Brain pericyte (primary cell): Measurements from ENCODE around the gene ARHGAP11A.

Source experiments
- DNase-seq: peaks from one replicate; pipeline ENCODE4 v3.0.0-alpha.2; 2012; ENCODE audit warnings: low read depth, low spot score

Gene ARHGAP11A

GRCh38 chr15:32657198-32657883, 42.0 kb downstream of the ARHGAP11A start:
- DNase-seq = no peak

DNA sequence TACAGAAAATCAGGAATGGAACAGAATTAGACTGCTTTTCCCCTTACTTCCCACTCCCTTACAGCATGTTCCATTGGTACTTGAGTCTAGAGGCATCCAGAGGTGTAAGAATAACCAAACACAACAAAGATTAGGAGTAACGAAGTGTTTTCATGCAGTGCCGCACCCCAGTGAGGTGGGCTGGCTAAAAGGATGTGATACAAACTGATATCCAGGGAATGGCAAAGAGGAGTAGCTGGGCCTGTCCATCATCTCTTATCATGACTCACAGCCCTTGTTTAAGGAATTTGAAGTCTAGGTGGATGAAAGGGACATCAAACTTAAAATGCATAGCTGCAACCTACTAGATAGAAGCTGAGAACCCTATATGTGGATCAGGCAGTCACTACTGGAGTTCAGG, 42.6 kb downstream of the ARHGAP11A start:
- DNase-seq = no peak

GRCh38 chr15:32659340-32660155, 44.2 kb downstream of the ARHGAP11A start:
- DNase-seq = peak; percentile 68

GRCh38 chr15:32663671-32664070, 48.4 kb downstream of the ARHGAP11A start:
- no peak for DNase-seq

DNA sequence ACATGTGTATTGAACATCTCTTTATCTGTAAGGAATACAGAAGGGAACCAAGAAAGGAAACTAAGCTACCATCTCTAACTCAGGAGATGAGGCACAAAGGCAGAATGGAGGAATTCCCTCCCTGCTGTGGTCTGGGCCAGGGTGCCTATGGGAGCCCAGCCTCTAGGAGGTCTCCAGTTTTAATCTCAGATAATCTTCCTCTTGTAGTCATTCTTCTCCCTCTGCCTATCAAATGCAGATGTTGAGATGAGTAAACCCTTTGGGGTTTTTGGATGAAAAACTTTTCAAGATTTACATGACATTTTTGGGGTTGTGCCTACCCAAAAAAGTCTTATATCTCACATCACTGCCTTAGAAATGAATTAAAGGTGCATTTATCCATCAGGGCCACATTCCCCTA, 49.5 kb downstream of the ARHGAP11A start:
- DNase-seq = no peak

- no peak for DNase-seq
Measured at GRCh38 chr15:32667321-32667720, 52.0 kb downstream of the ARHGAP11A start.

GRCh38 chr15:32668942-32669341, 53.6 kb downstream of the ARHGAP11A start:
- DNase-seq = no peak

- peak; percentile 80 for DNase-seq
Measured at GRCh38 chr15:32669896-32670611, 54.8 kb downstream of the ARHGAP11A start.

- no peak for DNase-seq
Measured at GRCh38 chr15:32670623-32671022, 55.3 kb downstream of the ARHGAP11A start.

DNA sequence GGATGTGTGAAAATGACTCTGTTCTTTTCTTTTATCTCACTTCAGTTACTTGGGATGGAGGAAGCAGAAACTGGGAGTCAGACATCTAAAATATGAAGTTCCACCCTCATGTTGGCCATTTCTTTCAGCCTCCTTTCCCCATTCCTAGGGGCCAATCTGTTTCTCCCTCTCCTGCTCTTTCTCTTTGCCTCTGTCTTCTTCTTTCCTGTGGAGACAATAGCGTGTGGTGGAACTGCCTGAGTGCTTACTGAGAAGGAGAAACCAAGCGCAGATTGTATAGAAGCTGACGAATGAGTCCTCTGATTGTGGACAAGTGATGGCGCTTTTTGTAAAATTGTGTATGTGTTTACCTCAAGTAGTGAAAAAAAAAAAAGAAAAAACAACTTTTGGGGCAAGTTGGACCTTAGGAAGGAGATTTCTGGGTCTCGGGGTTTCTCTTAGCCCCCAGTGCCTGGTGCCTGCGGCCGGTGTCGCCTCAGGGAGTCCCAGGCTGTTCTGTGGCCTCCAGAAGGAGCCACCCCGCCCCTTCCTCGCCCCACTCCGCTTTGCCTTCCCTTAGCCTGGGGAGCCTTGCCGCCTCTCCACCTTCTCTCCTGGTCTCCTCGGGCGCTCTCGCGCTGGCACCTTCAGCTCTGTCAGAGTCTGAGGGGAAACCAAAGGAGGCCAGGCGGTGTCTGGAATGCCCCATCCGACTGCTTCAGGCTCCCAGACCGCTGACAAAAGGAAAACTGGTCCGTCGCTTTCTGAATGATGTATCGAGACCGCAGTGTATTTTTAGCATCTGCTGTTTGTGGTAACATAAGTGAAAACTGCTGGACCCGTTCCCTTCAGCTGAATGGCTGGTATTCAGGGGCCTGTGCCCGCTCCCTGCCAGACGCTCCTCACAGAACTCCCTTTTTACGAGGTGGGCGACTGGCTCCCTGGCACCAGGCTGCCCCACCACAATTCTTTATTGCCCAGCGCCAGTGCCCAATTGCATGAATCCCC, 56.3 kb downstream of the ARHGAP11A start:
- no peak for DNase-seq

GRCh38 chr15:32674681-32675080, 59.4 kb downstream of the ARHGAP11A start:
- DNase-seq = no peak

DNA sequence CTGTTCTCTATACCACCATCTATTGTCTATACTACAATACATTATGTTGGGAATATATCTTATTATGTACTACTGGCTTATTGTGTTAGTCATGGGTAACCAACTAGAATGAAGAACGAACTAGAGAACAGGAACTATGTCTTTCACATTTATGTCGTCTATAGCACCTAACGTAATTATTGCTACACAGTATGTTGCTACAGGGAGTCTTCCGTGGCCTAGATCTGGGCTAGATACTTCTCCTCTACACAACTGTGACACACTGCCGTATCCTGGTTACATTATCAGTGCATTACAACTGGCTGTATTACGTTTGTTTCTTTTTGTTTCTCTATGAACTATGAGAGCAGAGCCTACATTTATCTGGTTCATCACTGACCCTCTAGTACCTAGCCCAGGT, 60.2 kb downstream of the ARHGAP11A start:
- DNase-seq = no peak

- DNase-seq = no peak
Measured at GRCh38 chr15:32676169-32676568, 60.9 kb downstream of the ARHGAP11A start.

GRCh38 chr15:32677238-32677750, 62.0 kb downstream of the ARHGAP11A start:
- DNase-seq = no peak

- no peak for DNase-seq
Measured at GRCh38 chr15:32679298-32679690, 64.0 kb downstream of the ARHGAP11A start.

GRCh38 chr15:32682569-32682968, 67.3 kb downstream of the ARHGAP11A start:
- DNase-seq = no peak

GRCh38 chr15:32682977-32683630, 67.8 kb downstream of the ARHGAP11A start:
- DNase-seq = no peak

GRCh38 chr15:32683906-32684584, 68.7 kb downstream of the ARHGAP11A start:
- no peak for DNase-seq

DNA sequence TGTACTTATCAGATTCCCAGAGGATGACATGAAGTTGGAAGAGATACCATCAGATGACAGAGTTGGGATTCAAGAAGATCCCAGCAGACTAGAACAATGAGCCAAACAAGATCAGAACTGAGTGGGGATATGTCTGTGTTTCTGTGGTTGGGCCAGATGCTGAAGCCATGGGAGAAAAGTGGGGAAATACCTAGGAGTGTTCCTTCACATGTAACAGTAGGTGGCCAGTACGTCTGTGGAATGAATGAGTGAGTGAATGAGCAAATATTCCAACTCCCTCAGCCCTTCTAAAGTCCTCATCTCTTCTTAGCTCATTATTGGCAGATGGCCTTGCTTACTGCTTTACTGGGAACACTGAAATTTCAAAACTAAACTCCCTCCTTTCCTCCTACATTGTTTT, 70.3 kb downstream of the ARHGAP11A start:
- DNase-seq = no peak

GRCh38 chr15:32687556-32687955, 72.3 kb downstream of the ARHGAP11A start:
- DNase-seq = no peak
